AG04449 (cell line): ENCODE data around the gene FBXO42.
A peak's percentile ranks its signal among the peaks of the same experiment; 100 is the strongest.

Experiments
- CTCF ChIA-PET: fragments of 350-600 bp; formaldehyde crosslinking; extraction: SDS; loops from one replicate; lab custom pipeline; 2021; ENCODE audit warnings: antibody characterized with exemption; lab: Yijun Ruan, JAX
- POLR2A ChIA-PET: fragments of 400-600, 350-600 bp; formaldehyde crosslinking; extraction: SDS; loops from one replicate; lab custom pipeline; 2020; ENCODE audit warnings: antibody characterized with exemption, inconsistent platforms; lab: Yijun Ruan, JAX
- DNase-seq: peaks from one replicate; pipeline ENCODE4 v3.0.0-alpha.2; 2010; ENCODE audit warnings: low read depth, low spot score
- H3K4me3 ChIP-seq: 2 replicates; pipeline ENCODE4 v1.5.1; 2011; ENCODE audit warnings: low read depth, mild to moderate bottlenecking, control low read depth, low read length
- TF ChIP-seq, protein P1 (sequence below): IDR thresholded peaks from one replicate; pipeline ENCODE4 v1.5.1; 2011; ENCODE audit warnings: mild to moderate bottlenecking, moderate library complexity, low read length, control low read depth, inconsistent platforms; ENCODE audit not compliant: insufficient read depth; ENCODE audit errors: missing control alignments

Gene FBXO42

GRCh38 chr1:16245476-16246196 is 106.6 kb downstream of the FBXO42 start:
- no peak for DNase-seq
- POLR2A ChIA-PET, result no interaction called here
- CTCF ChIA-PET, result interaction anchor here (0.8 to 17.7 kb wide), 16 partner anchors 8 to 195 kb away, joined by 3 to 319 read pairs (median 6); partner anchors contain the start of genes ARHGEF19, FAM131C, FBXO42 and NECAP2
- TF ChIP-seq, protein P1, sequence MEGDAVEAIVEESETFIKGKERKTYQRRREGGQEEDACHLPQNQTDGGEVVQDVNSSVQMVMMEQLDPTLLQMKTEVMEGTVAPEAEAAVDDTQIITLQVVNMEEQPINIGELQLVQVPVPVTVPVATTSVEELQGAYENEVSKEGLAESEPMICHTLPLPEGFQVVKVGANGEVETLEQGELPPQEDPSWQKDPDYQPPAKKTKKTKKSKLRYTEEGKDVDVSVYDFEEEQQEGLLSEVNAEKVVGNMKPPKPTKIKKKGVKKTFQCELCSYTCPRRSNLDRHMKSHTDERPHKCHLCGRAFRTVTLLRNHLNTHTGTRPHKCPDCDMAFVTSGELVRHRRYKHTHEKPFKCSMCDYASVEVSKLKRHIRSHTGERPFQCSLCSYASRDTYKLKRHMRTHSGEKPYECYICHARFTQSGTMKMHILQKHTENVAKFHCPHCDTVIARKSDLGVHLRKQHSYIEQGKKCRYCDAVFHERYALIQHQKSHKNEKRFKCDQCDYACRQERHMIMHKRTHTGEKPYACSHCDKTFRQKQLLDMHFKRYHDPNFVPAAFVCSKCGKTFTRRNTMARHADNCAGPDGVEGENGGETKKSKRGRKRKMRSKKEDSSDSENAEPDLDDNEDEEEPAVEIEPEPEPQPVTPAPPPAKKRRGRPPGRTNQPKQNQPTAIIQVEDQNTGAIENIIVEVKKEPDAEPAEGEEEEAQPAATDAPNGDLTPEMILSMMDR, result no peak
- no peak overlapping the region for H3K4me3 ChIP-seq

- TF ChIP-seq, protein P1, result no peak
- ChIA-PET POLR2A (no interaction called here), CTCF (interaction anchor here (0.8 to 17.7 kb wide), 22 partner anchors 9 to 176 kb away, joined by 3 to 319 read pairs (median 4); partner anchors contain the start of genes ARHGEF19, FAM131C and SZRD1)
- no peak overlapping the region for H3K4me3 ChIP-seq
- no peak for DNase-seq
Measured at GRCh38 chr1:16244650-16245285, 107.5 kb downstream of the FBXO42 start.

DNA sequence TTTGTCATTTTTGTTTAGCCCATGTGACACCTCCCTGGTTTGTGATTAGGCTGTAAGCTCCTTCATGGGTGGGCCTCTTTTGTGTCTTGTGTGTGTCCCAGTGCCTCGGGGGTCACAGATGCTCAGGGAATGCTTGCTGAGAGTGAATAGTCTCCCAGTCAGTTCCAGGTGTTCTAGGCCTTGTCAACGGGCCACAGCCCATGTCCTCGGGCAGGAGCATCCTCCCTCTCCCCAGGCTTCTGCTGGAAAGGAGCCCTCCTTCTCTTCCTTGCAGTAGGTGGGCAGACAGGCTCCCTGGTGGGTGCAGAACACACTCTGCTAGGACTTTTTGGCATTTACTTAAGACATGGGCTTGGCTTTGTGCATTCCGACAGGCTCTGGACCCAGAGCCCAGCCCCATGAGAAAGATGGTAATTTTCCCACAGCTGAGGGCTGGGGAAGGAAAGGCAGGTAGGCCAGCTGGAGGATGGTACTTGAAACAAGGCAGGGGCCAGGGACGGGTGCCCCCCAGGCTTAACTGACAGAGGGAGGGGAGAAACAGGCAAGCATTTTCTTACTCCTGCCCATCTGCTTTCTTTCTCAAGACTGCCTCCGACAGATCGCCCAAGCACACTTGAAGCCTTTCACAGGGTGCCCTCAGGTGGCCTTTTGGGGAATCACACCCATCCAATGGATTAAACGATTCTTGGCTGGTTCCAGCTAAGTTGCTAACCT is 108.2 kb downstream of the FBXO42 start:
- H3K4me3 ChIP-seq, result no peak overlapping the region
- ChIA-PET CTCF (interaction anchor here (0.8 to 17.7 kb wide), 25 partner anchors 9 to 175 kb away, joined by 3 to 319 read pairs (median 4); partner anchors contain the start of genes ARHGEF19 and FAM131C), POLR2A (no interaction called here)
- TF ChIP-seq, protein P1, result peak; percentile 80
- peak; percentile 36 for DNase-seq

DNA sequence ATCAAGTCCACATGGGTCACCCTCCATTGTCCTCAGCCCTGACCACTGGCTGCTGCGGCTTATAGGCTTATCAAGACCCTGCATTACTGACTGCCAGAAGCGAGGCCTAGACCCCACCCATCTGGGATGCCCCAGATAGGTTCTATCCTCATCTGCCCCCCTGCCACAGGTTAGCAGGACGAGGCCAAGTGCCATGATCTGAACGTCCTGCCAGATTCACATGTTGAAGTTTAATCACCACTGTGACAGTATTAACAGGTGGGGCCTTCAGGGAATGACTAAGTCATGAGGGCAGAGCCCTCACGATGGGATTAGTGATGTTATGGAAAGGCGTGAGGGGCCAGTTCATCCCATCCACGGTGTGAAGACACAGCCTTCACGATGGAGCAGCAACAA is 109.1 kb downstream of the FBXO42 start:
- DNase-seq, result no peak
- TF ChIP-seq, protein P1, result no peak
- ChIA-PET POLR2A (no interaction called here), CTCF (interaction anchor here (0.8 to 17.7 kb wide), 16 partner anchors 8 to 165 kb away, joined by 3 to 319 read pairs (median 4); partner anchors contain the start of genes ARHGEF19 and FAM131C)
- H3K4me3 ChIP-seq, result no peak overlapping the region

GRCh38 chr1:16242556-16243214 is 109.6 kb downstream of the FBXO42 start:
- TF ChIP-seq, protein P1, result no peak
- POLR2A ChIA-PET, result no interaction called here
- no peak overlapping the region for H3K4me3 ChIP-seq
- DNase-seq, result no peak
- CTCF ChIA-PET, result interaction anchor here (0.8 to 17.7 kb wide), 12 partner anchors 11 to 164 kb away, joined by 3 to 319 read pairs (median 6); partner anchors contain the start of genes ARHGEF19 and FAM131C
